COLO829 (cell line): ENCODE results near the gene SSH3.
A peak's percentile ranks its signal among the peaks of the same experiment; 100 is the strongest.

Experiments
- DNase-seq: peaks from one replicate; pipeline ENCODE4 v3.0.0; 2012; ENCODE audit warnings: low spot score

SSH3 gene

GRCh38 chr11:67280341-67280787, 23.0 kb upstream of the SSH3 start:
- DNase-seq = no peak

- no peak for DNase-seq
These were observed 22.4 kb upstream of the SSH3 start for GRCh38 chr11:67280788-67281551.

- no peak for DNase-seq
These were observed 21.7 kb upstream of the SSH3 start for GRCh38 chr11:67281552-67282150.

- DNase-seq = no peak
These were observed 21.0 kb upstream of the SSH3 start for GRCh38 chr11:67282155-67282875.

- no peak for DNase-seq
These were observed 20.4 kb upstream of the SSH3 start for GRCh38 chr11:67282876-67283371.

- no peak for DNase-seq
These were observed 19.8 kb upstream of the SSH3 start for GRCh38 chr11:67283481-67283963.

- DNase-seq = no peak
These were observed 18.4 kb upstream of the SSH3 start for GRCh38 chr11:67284811-67285540.

- DNase-seq = no peak
These were observed 17.5 kb upstream of the SSH3 start for GRCh38 chr11:67285541-67286498.

- no peak for DNase-seq
These were observed 16.6 kb upstream of the SSH3 start for GRCh38 chr11:67286621-67287333.

- DNase-seq = no peak
These were observed 15.8 kb upstream of the SSH3 start for GRCh38 chr11:67287355-67288197.

GRCh38 chr11:67288198-67288451, 15.2 kb upstream of the SSH3 start:
- no peak for DNase-seq

- DNase-seq = peak; percentile 71
These were observed 14.7 kb upstream of the SSH3 start for GRCh38 chr11:67288452-67289225.

- DNase-seq = no peak
These were observed 14.1 kb upstream of the SSH3 start, which contains the start of gene ANKRD13D for GRCh38 chr11:67289226-67289650. Gene ANKRD13D (plus strand): TSS chr11:67289303. CDS start chr11:67289461, 158 bp downstream.

GRCh38 chr11:67289651-67290479, 13.5 kb upstream of the SSH3 start:
- DNase-seq = no peak

GRCh38 chr11:67290801-67291200, 12.5 kb upstream of the SSH3 start:
- DNase-seq = no peak

GRCh38 chr11:67291481-67292381, 11.6 kb upstream of the SSH3 start:
- no peak for DNase-seq

GRCh38 chr11:67292671-67293070, 10.7 kb upstream of the SSH3 start:
- DNase-seq = no peak
